Neuronal stem cell (in vitro differentiated cells): ENCODE measurements around the gene STRIT1.
"Not testable (repeated sequence)": the region's sequence is repeated elsewhere in the genome, so short reads cannot be mapped to it uniquely, and the experiment has no call there.

ENCODE experiments used
- DNase-seq: peaks from one replicate; pipeline ENCODE4 v3.0.0-alpha.2; 2013; ENCODE audit warnings: low spot score
- H2AFZ ChIP-seq: one replicate; pipeline ENCODE4 v1.6.1; 2013; ENCODE audit warnings: mild to moderate bottlenecking, low read length, inconsistent platforms
- H2AK5ac ChIP-seq: 2 replicates; pipeline ENCODE4 v1.6.1; 2013; ENCODE audit warnings: low read depth, mild to moderate bottlenecking, inconsistent platforms, low read length, moderate library complexity, mixed read lengths
- H2BK120ac ChIP-seq: 2 replicates; pipeline ENCODE4 v1.6.1; 2013; ENCODE audit warnings: low read depth, mild to moderate bottlenecking, inconsistent platforms, low read length, moderate library complexity, mixed read lengths
- H2BK12ac ChIP-seq: one replicate; pipeline ENCODE4 v1.6.1; 2013; ENCODE audit warnings: low read length, inconsistent platforms
- H2BK15ac ChIP-seq: 2 replicates; pipeline ENCODE4 v1.6.1; 2013; ENCODE audit warnings: mild to moderate bottlenecking, low read length, inconsistent platforms, mixed read lengths
- H2BK5ac ChIP-seq: one replicate; pipeline ENCODE4 v1.6.1; 2013; ENCODE audit warnings: inconsistent platforms, mild to moderate bottlenecking, low read length, moderate library complexity
- H3K14ac ChIP-seq: one replicate; pipeline ENCODE4 v1.6.1; 2013; ENCODE audit warnings: low read length, inconsistent platforms
- H3K18ac ChIP-seq: 2 replicates; pipeline ENCODE4 v1.6.1; 2013; ENCODE audit warnings: low read length, inconsistent platforms
- H3K23ac ChIP-seq: 2 replicates; pipeline ENCODE4 v1.6.1; 2013; ENCODE audit warnings: low read depth, mild to moderate bottlenecking, mixed read lengths, low read length, inconsistent platforms; ENCODE audit not compliant: poor library complexity
- H3K27ac ChIP-seq: replicated peaks from 3 replicates; pipeline ENCODE4 v1.5.1; 2013; ENCODE audit warnings: low read length, inconsistent platforms
- H3K27me3 ChIP-seq, 3 experiments: 2 replicates each; pipeline ENCODE4 v1.6.1; 2013; ENCODE audit warnings: low read length in 3 of 3, mild to moderate bottlenecking in 2 of 3, inconsistent platforms in 1 of 3, low read depth in 1 of 3, mixed read lengths in 1 of 3, moderate library complexity in 1 of 3; ENCODE audit not compliant: control insufficient read depth in 3 of 3, insufficient read depth in 3 of 3
- H3K36me3 ChIP-seq, 2 donors: replicated peaks in 1 of 2; 2 replicates each; pipeline ENCODE4 v1.6.1; 2013; ENCODE audit warnings: low read length in 2 of 2; ENCODE audit not compliant: control insufficient read depth in 2 of 2, insufficient read depth in 2 of 2
- H3K4ac ChIP-seq: 2 replicates; pipeline ENCODE4 v1.6.1; 2013; ENCODE audit warnings: inconsistent platforms, mild to moderate bottlenecking, low read length, moderate library complexity
- H3K4me1 ChIP-seq, 2 donors: 1 replicate in 1 of 2; 2 replicates in 1 of 2; pipeline ENCODE4 v1.6.1; 2013; ENCODE audit warnings: low read length in 2 of 2, low read depth in 1 of 2; ENCODE audit not compliant: control insufficient read depth in 2 of 2, insufficient read depth in 1 of 2
- H3K4me2 ChIP-seq: one replicate; pipeline ENCODE4 v1.6.1; 2013; ENCODE audit warnings: mild to moderate bottlenecking, low read length, inconsistent platforms; ENCODE audit not compliant: insufficient read depth, poor library complexity, severe bottlenecking
- H3K4me3 ChIP-seq, 2 donors: 2 replicates each; pipeline ENCODE4 v1.5.1; 2013; ENCODE audit warnings: low read length in 2 of 2, mild to moderate bottlenecking in 2 of 2, inconsistent platforms in 1 of 2, moderate library complexity in 1 of 2
- H3K79me1 ChIP-seq: one replicate; pipeline ENCODE4 v1.6.1; 2013; ENCODE audit warnings: low read depth, mild to moderate bottlenecking, inconsistent platforms, low read length, moderate library complexity
- H3K9ac ChIP-seq: one replicate; pipeline ENCODE4 v1.6.1; 2013; ENCODE audit warnings: mild to moderate bottlenecking, low read depth, low read length, inconsistent platforms; ENCODE audit not compliant: poor library complexity
- H3K9me3 ChIP-seq, 2 donors: replicated peaks in 1 of 2; 2 replicates each; pipeline versions ENCODE3 to v1.6.1; 2013; ENCODE audit warnings: low read length in 2 of 2, mild to moderate bottlenecking in 2 of 2, inconsistent platforms in 1 of 2, low read depth in 1 of 2, mixed read lengths in 1 of 2, moderate library complexity in 1 of 2; ENCODE audit not compliant: control insufficient read depth in 2 of 2, insufficient read depth in 1 of 2
- H4K8ac ChIP-seq: one replicate; pipeline ENCODE4 v1.6.1; 2013; ENCODE audit warnings: low read depth, mild to moderate bottlenecking, inconsistent platforms, low read length, moderate library complexity
- H4K91ac ChIP-seq: one replicate; pipeline ENCODE4 v1.6.1; 2013; ENCODE audit warnings: low read length, low read depth, mild to moderate bottlenecking, inconsistent platforms; ENCODE audit not compliant: poor library complexity
- WGBS, 2 donors: extraction: QIAGEN DNeasy Blood & Tissue Kit; methylation state at CpG; one replicate each; pipeline ENCODE4 v1.1.7; 2013; ENCODE audit warnings: missing lambda C conversion rate in 2 of 2, mixed read lengths in 1 of 2; ENCODE audit not compliant: insufficient read length in 2 of 2, insufficient replicate concordance in 1 of 2; ENCODE audit errors: extremely low coverage in 2 of 2; 5-methylcytosine and 5-hydroxymethylcytosine counted together

STRIT1 gene

GRCh38 chr3:155276089-155276488, 17.4 kb downstream of the STRIT1 start:
- H2AK5ac ChIP-seq, H3K27me3 ChIP-seq, H3K9ac ChIP-seq, H2BK15ac ChIP-seq, H2BK120ac ChIP-seq, H3K4me1 ChIP-seq, H2AFZ ChIP-seq, H3K9me3 ChIP-seq, H3K14ac ChIP-seq, DNase-seq, H3K18ac ChIP-seq, H2BK5ac ChIP-seq, H4K8ac ChIP-seq, H3K4me2 ChIP-seq, H3K4me3 ChIP-seq, H3K79me1 ChIP-seq, H3K4ac ChIP-seq, H4K91ac ChIP-seq, H2BK12ac ChIP-seq, H3K36me3 ChIP-seq, H3K23ac ChIP-seq, H3K27ac ChIP-seq: not testable (repeated sequence)
- no CpG with 5 or more reads among the region's 6 CpGs for WGBS, 2 donors

- not testable (repeated sequence) for H3K9me3 ChIP-seq
Measured at GRCh38 chr3:155275159-155275754, 18.2 kb downstream of the STRIT1 start.

GRCh38 chr3:155274435-155274834, 19.0 kb downstream of the STRIT1 start:
- not testable (repeated sequence) for H3K9me3 ChIP-seq, H4K91ac ChIP-seq, DNase-seq, H3K27me3 ChIP-seq, H3K18ac ChIP-seq, H3K9ac ChIP-seq, H2BK12ac ChIP-seq, H2BK5ac ChIP-seq, H3K79me1 ChIP-seq, H3K4me2 ChIP-seq, H3K14ac ChIP-seq, H4K8ac ChIP-seq, H2BK15ac ChIP-seq, H2AK5ac ChIP-seq, H3K4ac ChIP-seq, H3K36me3 ChIP-seq, H2BK120ac ChIP-seq, H3K4me3 ChIP-seq, H3K27ac ChIP-seq, H3K23ac ChIP-seq, H2AFZ ChIP-seq, H3K4me1 ChIP-seq
- 100% methylated on average over 1 of the region's 4 CpGs for WGBS, 2 donors

More at GRCh38 chr3:155275159-155275754, 18.2 kb downstream of the STRIT1 start:
- not testable (repeated sequence) for H2AK5ac ChIP-seq, H2BK15ac ChIP-seq, H3K36me3 ChIP-seq, H3K18ac ChIP-seq, H3K27me3 ChIP-seq, H3K23ac ChIP-seq, H2AFZ ChIP-seq, H3K4me1 ChIP-seq, H4K91ac ChIP-seq, H3K9ac ChIP-seq, H3K4me2 ChIP-seq, H3K79me1 ChIP-seq, H3K4me3 ChIP-seq, H4K8ac ChIP-seq, H3K27ac ChIP-seq, H3K4ac ChIP-seq, H2BK12ac ChIP-seq, H3K14ac ChIP-seq, H2BK120ac ChIP-seq, H2BK5ac ChIP-seq, DNase-seq
- no CpG with 5 or more reads among the region's 6 CpGs for WGBS, 2 donors

- Histone ChIP-seq H3K14ac (peak overlapping the region; percentile 21), H4K8ac (no peak overlapping the region), H3K4me1 (no peaks in the 10 kb centered on the region), H2AFZ (no peak overlapping the region), H3K9ac (no peak overlapping the region), H2AK5ac (no peak overlapping the region), H4K91ac (no peak overlapping the region), H3K27me3 (no peaks in the 10 kb centered on the region), H2BK5ac (no peak overlapping the region), H3K36me3 (no peaks in the 10 kb centered on the region), H3K4me3 (no peak overlapping the region), H3K23ac (no peak overlapping the region), H3K27ac (no peak overlapping the region), H3K4me2 (no peak overlapping the region), H3K4ac (no peak overlapping the region), H3K9me3 (no peaks in the 10 kb centered on the region), H2BK12ac (no peak overlapping the region), H3K79me1 (no peaks in the 10 kb centered on the region), H3K18ac (no peak overlapping the region), H2BK15ac (no peak overlapping the region), H2BK120ac (no peak overlapping the region)
- WGBS, 2 donors, result no CpG with 5 or more reads among the region's 1 CpG
- DNase-seq, result no peak
Measured at GRCh38 chr3:155271343-155271613, 22.2 kb downstream of the STRIT1 start.
